ENCODE measurements around the gene ZSCAN22.

ZSCAN22 gene

GRCh38 chr19:58379246-58379645 lies 52.5 kb downstream of the ZSCAN22 start:
- TF ChIP-seq, protein P1, sequence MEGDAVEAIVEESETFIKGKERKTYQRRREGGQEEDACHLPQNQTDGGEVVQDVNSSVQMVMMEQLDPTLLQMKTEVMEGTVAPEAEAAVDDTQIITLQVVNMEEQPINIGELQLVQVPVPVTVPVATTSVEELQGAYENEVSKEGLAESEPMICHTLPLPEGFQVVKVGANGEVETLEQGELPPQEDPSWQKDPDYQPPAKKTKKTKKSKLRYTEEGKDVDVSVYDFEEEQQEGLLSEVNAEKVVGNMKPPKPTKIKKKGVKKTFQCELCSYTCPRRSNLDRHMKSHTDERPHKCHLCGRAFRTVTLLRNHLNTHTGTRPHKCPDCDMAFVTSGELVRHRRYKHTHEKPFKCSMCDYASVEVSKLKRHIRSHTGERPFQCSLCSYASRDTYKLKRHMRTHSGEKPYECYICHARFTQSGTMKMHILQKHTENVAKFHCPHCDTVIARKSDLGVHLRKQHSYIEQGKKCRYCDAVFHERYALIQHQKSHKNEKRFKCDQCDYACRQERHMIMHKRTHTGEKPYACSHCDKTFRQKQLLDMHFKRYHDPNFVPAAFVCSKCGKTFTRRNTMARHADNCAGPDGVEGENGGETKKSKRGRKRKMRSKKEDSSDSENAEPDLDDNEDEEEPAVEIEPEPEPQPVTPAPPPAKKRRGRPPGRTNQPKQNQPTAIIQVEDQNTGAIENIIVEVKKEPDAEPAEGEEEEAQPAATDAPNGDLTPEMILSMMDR (conservative IDR thresholded peaks at IDR 0.05; ENCODE audit: low read depth, low read length), result no peak
- peaks cover 6% of the 10 kb centered on the region; the same call in 1 of the 2 replicates for H3K79me2 ChIP-seq (ENCODE audit: insufficient read depth, low read depth)
- no peaks in the 10 kb centered on the region for H4K20me1 ChIP-seq (ENCODE audit: insufficient read depth)
- H3K27ac ChIP-seq, result no peak overlapping the region
- H3K36me3 ChIP-seq (ENCODE audit: insufficient read depth), result no peaks in the 10 kb centered on the region
- no peaks in the 10 kb centered on the region for H3K27me3 ChIP-seq (ENCODE audit: insufficient read depth, low read depth)
- no peak overlapping the region for H3K4me3 ChIP-seq (IDR thresholded peaks at IDR 0.05; ENCODE audit: insufficient read depth, low read depth, low read length)
- H3K4me2 ChIP-seq, result peak overlapping the region; percentile 100; the same call in 1 of the 2 replicates
- H3K4me1 ChIP-seq (ENCODE audit: low read depth, poor library complexity, severe bottlenecking), result peaks cover 14% of the 10 kb centered on the region
- no peak overlapping the region for H3K9ac ChIP-seq
- no peak overlapping the region for H2AFZ ChIP-seq (ENCODE audit: low read depth)

DNA sequence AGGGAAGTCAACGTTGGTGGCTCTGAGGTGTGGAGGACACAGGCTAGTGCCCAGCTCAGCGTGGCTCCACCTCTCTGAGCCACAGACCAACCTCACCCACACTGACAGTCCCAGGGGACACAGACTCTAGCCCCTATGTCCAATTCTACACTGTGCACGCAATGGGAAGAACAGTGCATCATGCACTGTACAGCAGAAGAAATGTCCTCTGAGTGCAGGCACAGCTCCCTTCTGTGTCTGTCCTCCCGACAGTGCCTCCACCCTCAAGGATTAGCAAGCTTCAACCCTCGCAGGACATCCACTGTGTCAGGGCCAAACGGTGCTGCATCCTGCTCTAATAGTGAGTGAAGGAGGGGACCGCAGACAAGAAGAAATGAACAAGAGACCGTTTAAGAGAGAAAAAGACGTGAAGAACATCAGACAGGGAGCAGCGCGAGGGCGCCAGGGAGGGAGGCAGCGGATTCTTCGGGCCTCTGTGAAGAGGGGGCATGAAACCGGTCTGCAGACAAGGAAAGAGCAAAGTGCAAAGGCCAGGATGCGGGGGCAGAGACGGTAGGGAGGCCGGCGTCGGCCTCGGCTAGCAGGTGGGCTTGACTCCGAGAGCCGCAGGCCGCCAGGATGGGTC lies 53.4 kb downstream of the ZSCAN22 start:
- peak overlapping the region; percentile 93 for H2AFZ ChIP-seq (ENCODE audit: low read depth)
- peak overlapping the region; percentile 82 for H3K27ac ChIP-seq
- peak overlapping the region; percentile 83; the same call in 1 of the 2 replicates for H3K9ac ChIP-seq
- H3K27me3 ChIP-seq (ENCODE audit: insufficient read depth, low read depth), result no peaks in the 10 kb centered on the region
- no peaks in the 10 kb centered on the region for H4K20me1 ChIP-seq (ENCODE audit: insufficient read depth)
- peaks cover 6% of the 10 kb centered on the region; the same call in 1 of the 2 replicates for H3K79me2 ChIP-seq (ENCODE audit: insufficient read depth, low read depth)
- no peaks in the 10 kb centered on the region for H3K36me3 ChIP-seq (ENCODE audit: insufficient read depth)
- H3K4me2 ChIP-seq, result peak overlapping the region; percentile 100
- peaks cover 14% of the 10 kb centered on the region for H3K4me1 ChIP-seq (ENCODE audit: low read depth, poor library complexity, severe bottlenecking)
- peak overlapping the region; percentile 22 for H3K4me3 ChIP-seq (IDR thresholded peaks at IDR 0.05; ENCODE audit: insufficient read depth, low read depth, low read length)
- TF ChIP-seq, protein P1 (conservative IDR thresholded peaks at IDR 0.05; ENCODE audit: low read depth, low read length), result no peak

DNA sequence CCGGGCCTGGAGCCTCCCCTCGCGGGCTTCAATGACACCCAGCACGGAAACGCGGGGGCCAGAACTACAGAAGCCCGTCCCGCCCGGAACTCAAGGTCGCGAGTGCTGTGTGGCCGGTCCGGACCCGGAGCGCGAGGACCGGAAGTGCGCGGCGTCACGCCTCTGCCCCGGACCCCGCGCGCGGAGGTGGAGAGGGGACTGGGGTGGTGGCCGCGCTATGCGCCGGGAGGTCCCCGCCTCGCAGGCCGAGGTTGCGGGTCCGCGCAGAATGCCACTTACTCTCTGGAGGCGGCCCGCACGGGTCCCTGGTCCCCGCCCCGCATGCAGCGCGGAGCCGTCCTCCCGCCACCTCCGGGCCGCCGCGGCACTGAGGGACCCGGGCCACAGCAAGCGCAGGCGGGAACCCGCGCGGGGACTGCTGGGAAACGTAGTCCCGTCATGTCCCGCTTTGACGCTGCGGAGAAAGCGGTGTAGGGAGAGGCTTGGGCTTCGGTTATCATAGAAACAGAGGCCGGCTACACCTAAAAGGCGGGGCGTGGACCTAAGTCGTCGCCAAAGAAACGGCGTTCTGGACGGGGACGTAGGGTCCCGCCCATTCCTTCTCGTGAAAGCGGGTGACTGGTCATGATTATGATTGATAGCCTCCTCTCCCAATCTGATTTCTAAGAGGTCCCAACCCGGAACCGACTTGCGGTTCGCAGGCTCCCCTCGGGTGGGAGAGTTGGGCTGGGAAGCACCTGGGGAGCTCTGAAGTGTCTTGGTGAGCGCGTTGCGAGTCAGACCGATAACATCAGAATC lies 54.1 kb downstream of the ZSCAN22 start, which contains the start of gene ZNF837:
Gene ZNF837 (minus strand): TSS at position 369 of the 798 bp plus-strand sequence. CDS start 11,698 bp downstream, outside the sequence.
- H3K9ac ChIP-seq, result peak within 1 kb of the TSS; percentile 83
- H3K27me3 ChIP-seq (ENCODE audit: insufficient read depth, low read depth), result no peaks in the 10 kb centered on the region
- H3K4me2 ChIP-seq, result peak within 1 kb of the TSS; percentile 100
- H3K4me3 ChIP-seq (IDR thresholded peaks at IDR 0.05; ENCODE audit: insufficient read depth, low read depth, low read length), result peak within 1 kb of the TSS; percentile 22
- H4K20me1 ChIP-seq (ENCODE audit: insufficient read depth), result no peaks in the 10 kb centered on the region
- H2AFZ ChIP-seq (ENCODE audit: low read depth), result peak within 1 kb of the TSS; percentile 93
- H3K36me3 ChIP-seq (ENCODE audit: insufficient read depth), result no peaks in the 10 kb centered on the region
- peaks cover 6% of the 10 kb centered on the region; the same call in 1 of the 2 replicates for H3K79me2 ChIP-seq (ENCODE audit: insufficient read depth, low read depth)
- peaks cover 19% of the 10 kb centered on the region for H3K4me1 ChIP-seq (ENCODE audit: low read depth, poor library complexity, severe bottlenecking)
- TF ChIP-seq, protein P1 (conservative IDR thresholded peaks at IDR 0.05; ENCODE audit: low read depth, low read length), result no peak
- H3K27ac ChIP-seq, result peak within 1 kb of the TSS; percentile 82

DNA sequence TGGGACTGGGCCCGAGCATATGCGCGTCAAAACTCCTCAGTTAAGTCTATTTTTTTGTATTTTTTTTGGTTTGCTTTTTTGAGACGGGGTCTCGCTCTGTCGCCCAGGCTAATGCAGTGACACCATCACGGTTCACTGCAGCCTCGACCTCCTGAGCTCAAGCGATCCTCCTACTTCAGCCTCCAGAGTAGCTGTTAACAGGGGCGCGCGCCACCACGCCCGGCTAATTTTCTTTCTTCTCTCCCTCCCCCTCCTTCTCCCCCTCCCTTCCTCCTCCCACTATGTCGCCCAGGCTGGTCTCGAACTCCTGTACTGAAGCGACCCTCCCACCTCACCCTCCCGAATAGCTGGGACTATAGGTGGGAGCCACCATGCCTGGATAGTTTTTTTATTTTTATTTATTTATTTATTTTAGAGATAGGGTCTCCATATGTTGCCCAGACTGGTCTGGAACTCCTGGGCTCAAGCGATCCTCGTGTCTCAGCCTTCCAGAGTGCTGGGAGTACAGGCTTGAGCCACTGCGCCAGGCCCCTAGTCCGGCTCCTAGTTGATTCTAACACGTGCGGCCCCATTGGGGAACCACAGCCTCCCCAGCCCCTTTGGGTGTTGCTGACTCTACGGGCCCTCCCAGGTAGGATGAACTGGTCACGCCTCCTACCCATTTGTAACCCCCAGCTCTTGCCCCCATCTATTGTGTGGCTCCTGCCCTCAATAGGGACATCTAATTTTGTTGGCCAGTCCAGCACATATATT lies 54.8 kb downstream of the ZSCAN22 start:
- no peak overlapping the region for H3K4me3 ChIP-seq (IDR thresholded peaks at IDR 0.05; ENCODE audit: insufficient read depth, low read depth, low read length)

More for the DNA sequence above, 54.8 kb downstream of the ZSCAN22 start:
- Histone ChIP-seq H3K79me2 (ENCODE audit: insufficient read depth, low read depth) (peaks cover 6% of the 10 kb centered on the region; the same call in 1 of the 2 replicates), H3K4me2 (peak overlapping the region; percentile 99), H3K4me1 (ENCODE audit: low read depth, poor library complexity, severe bottlenecking) (peaks cover 21% of the 10 kb centered on the region), H3K9ac (peak overlapping the region; percentile 83), H4K20me1 (ENCODE audit: insufficient read depth) (no peaks in the 10 kb centered on the region), H2AFZ (ENCODE audit: low read depth) (peak overlapping the region; percentile 62; the same call in 1 of the 2 replicates), H3K27ac (peak overlapping the region; percentile 82), H3K36me3 (ENCODE audit: insufficient read depth) (no peaks in the 10 kb centered on the region), H3K27me3 (ENCODE audit: insufficient read depth, low read depth) (no peaks in the 10 kb centered on the region)
- TF ChIP-seq, protein P1 (conservative IDR thresholded peaks at IDR 0.05; ENCODE audit: low read depth, low read length), result no peak

All from KMS-11 (cell line).